Mucosa of stomach (tissue), 1 donor: ENCODE data around the gene CLTB.

ENCODE experiments used
- H3K27me3 ChIP-seq: one replicate; pipeline ENCODE4 v1.7.0; 2013; ENCODE audit warnings: mild to moderate bottlenecking, low read length; ENCODE audit not compliant: control insufficient read depth, insufficient read depth
- H3K36me3 ChIP-seq: one replicate; pipeline ENCODE4 v1.7.0; 2013; ENCODE audit warnings: low read length; ENCODE audit not compliant: control insufficient read depth, insufficient read depth
- H3K4me1 ChIP-seq: one replicate; pipeline ENCODE4 v1.7.0; 2013; ENCODE audit warnings: mild to moderate bottlenecking, low read length; ENCODE audit not compliant: control insufficient read depth, insufficient read depth
- H3K4me3 ChIP-seq: one replicate; pipeline ENCODE4 v1.7.0; 2013; ENCODE audit warnings: low read length
- H3K9ac ChIP-seq: one replicate; pipeline ENCODE4 v1.7.0; 2013; ENCODE audit warnings: mild to moderate bottlenecking, low read length, moderate library complexity
- H3K9me3 ChIP-seq: one replicate; pipeline ENCODE4 v1.7.0; 2013; ENCODE audit warnings: mild to moderate bottlenecking, low read length, moderate library complexity; ENCODE audit not compliant: control insufficient read depth
- donor health status: Pancreatic carcinoma.

The CLTB gene

DNA sequence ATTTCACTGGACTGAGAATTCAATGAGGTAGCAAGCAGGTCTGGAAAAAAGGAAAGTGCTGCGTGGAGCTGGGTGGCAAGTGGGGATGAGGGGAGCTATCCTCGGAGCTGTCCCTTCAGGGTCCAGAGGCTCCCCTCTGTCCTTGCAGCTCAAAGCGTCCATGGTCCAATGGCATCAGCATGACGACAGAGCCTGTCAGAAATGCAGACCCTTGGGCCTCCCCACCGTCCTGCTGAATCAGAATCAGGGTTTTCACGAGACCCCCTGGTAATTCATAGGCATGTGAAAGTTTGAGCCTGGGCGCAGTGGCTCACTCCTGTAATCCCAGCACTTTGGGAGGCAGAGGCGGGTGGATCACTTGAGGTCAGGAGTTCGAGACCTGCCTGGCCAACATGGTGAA is 22.2 kb downstream of the CLTB start:
- Histone ChIP-seq H3K27me3 (no peaks in the 10 kb centered on the region), H3K4me3 (no peak overlapping the region), H3K36me3 (peaks cover 26% of the 10 kb centered on the region), H3K9me3 (no peaks in the 10 kb centered on the region), H3K4me1 (no peaks in the 10 kb centered on the region), H3K9ac (no peak overlapping the region)

DNA sequence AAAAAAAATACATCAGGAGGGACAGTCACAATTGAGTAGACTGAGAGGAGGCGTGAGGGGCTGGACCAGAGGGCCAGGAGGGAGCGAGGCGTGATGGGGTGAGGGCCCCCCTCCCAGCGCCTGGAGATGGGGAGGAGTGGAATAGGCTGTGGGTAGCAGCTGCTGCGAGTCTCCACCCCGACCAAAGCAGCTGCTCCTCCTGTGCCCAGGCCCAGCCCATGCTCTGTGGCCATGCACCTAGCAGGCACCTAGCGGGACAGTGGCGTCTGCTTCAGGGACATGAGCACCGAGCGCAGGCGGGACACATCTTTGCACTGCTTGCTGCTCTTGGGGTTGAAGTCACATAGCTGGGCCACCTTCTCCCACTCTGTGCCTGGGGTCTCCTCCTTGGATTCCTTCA is 23.8 kb downstream of the CLTB start:
- Histone ChIP-seq H3K9me3 (no peaks in the 10 kb centered on the region), H3K9ac (no peak overlapping the region), H3K4me3 (no peak overlapping the region), H3K27me3 (no peaks in the 10 kb centered on the region), H3K36me3 (peaks cover 19% of the 10 kb centered on the region), H3K4me1 (peaks cover 4% of the 10 kb centered on the region)

DNA sequence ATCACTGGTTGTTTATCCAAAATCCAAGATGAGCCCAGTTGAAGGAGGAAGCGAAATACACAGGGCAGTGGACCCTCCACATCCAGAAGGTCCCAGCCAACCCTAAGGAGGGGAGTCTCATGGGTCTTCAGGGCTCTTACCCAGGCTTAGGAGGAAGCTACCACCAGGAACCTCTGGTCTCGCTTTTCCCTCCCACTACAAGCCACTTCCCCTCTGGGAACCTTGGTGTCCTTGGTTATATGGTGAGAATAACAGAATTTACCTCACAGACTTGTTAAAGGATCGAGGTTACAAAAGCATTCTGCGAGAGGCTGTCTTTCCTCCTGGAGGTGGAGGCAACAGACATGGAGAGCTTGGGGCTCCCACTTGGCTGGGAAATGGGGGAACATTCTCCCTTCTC is 24.3 kb downstream of the CLTB start:
- H3K36me3 ChIP-seq = peaks cover 18% of the 10 kb centered on the region
- peaks cover 9% of the 10 kb centered on the region for H3K4me1 ChIP-seq
- no peaks in the 10 kb centered on the region for H3K9me3 ChIP-seq
- no peaks in the 10 kb centered on the region for H3K27me3 ChIP-seq
- no peak overlapping the region for H3K4me3 ChIP-seq
- no peak overlapping the region for H3K9ac ChIP-seq

DNA sequence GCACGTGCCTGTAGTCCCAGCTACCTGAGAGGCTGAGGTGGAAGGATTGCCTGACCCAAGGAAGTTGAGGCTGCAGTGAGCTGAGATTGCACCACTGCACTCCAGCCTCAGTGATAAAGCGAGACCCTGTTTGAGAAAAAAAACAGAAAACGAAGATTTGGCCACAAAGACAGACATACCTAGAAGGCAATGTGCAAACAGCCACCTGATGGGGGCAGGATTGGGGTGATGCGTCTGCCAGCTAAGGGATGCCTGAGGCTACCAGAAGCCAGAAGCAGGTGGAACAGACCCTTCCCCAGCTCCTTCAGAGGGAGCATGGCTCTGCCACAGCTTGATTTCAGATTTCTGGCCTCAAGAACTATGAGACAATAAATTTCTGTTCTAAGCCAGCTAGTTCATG is 24.9 kb downstream of the CLTB start:
- no peaks in the 10 kb centered on the region for H3K27me3 ChIP-seq
- H3K9me3 ChIP-seq = no peaks in the 10 kb centered on the region
- peaks cover 14% of the 10 kb centered on the region for H3K36me3 ChIP-seq
- H3K9ac ChIP-seq = no peak overlapping the region
- H3K4me3 ChIP-seq = no peak overlapping the region
- peaks cover 13% of the 10 kb centered on the region for H3K4me1 ChIP-seq

DNA sequence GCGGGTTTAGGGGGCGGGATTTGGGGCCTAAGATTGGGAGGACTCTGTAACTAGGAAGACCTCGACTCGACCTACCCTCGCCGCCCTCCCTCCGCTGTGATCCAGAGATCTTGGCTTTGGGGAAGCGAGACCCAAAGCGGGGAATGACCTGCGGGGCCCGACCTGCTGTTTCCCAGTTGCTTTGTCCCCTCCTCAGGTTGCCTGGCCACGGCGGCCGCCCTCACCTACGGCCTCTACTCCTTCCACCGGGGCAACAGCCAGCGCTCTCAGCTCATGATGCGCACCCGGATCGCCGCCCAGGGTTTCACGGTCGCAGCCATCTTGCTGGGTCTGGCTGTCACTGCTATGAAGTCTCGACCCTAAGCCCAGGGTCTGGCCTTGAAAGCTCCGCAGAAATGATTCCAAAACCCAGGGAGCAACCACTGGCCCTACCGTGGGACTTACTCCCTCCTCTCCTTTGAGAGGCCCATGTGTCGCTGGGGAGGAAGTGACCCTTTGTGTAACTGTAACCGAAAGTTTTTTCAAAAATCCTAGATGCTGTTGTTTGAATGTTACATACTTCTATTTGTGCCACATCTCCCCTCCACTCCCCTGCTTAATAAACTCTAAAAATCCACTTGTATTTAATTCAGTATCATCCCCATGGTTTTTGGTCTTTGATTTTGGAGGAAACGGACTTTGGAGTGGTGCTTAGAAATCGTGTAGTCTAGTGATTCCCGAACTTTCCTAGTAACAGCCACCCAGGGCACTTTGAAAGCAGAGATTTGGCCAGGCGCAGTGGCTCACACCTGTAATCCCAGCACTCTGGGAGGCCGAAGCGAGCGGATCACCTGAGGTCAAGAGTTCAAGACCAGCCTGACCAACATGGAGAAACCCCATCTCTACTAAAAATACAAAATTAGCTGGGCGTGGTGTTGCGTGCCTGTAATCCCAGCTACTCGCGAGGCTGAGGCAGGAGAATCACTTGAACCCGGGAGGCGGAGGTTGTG is 26.9 kb downstream of the CLTB start:
- peak overlapping the region; percentile 98 for H3K4me3 ChIP-seq
- peaks cover 13% of the 10 kb centered on the region for H3K4me1 ChIP-seq
- no peaks in the 10 kb centered on the region for H3K27me3 ChIP-seq
- no peaks in the 10 kb centered on the region for H3K9me3 ChIP-seq
- peaks cover 5% of the 10 kb centered on the region for H3K36me3 ChIP-seq
- H3K9ac ChIP-seq = peak overlapping the region; percentile 95

DNA sequence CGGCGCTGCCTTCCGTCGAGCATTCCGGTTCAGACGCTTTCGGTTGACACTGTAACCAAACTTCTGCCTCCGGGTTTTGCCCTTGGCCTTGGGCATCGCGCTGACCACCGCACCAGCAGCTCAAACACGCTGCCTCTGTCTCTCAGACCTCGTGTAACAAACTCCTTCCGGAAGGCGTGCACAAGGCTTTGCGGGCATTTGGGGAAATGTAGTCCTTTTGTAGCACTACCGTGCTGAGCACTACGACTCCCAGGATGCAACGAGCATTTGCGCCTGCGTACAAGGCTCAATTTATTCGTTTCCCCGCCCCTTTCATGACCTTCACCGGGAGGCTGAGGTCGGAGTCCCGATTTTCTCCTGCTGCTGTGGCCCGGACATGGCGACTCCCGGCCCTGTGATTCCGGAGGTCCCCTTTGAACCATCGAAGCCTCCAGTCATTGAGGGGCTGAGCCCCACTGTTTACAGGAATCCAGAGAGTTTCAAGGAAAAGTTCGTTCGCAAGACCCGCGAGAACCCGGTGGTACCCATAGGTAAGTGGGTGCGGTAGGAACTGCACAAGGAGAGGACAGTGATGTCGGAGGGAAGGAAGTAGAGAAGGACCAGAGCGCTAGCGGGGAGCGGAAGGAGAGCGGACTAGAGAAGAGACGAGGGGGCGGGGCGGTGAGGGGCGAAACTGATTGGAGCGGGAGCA is 27.8 kb downstream of the CLTB start, which contains the start of the genes HIGD2A and NOP16:
TSS of gene HIGD2A (plus strand) at position 308 of the 691 bp plus-strand sequence. CDS start at position 377, 69 bp downstream.
TSS of gene NOP16 (minus strand) at position 155 of the 691 bp plus-strand sequence. CDS start at position 96, 59 bp downstream.
- Histone ChIP-seq H3K9ac (peak within 1 kb of the TSS; percentile 95), H3K27me3 (no peaks in the 10 kb centered on the region), H3K9me3 (no peaks in the 10 kb centered on the region), H3K4me1 (peaks cover 13% of the 10 kb centered on the region), H3K36me3 (peaks cover 5% of the 10 kb centered on the region), H3K4me3 (peak within 1 kb of the TSS; percentile 98)

DNA sequence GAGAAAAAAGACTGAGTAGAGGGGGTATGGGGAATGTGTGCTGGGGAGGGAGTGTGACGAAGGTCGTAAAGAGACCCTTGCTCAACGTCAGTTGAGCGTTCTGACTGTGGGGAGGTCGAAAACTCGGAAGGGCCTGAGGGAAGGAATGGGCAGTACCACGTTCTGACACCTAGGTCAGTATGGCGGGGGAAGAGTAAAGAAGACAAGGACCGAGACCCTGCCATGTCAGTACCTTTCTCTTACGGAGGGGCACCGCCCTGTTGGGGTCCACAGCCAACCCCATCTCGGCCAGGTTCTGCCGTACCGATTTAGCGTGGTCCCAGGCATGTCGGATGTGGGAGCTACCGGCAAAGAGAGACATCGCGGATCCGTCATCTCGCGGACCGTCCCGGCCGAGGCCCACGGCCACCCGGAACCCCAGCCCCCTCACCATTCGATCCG is 28.3 kb downstream of the CLTB start:
- H3K9me3 ChIP-seq = no peaks in the 10 kb centered on the region
- H3K9ac ChIP-seq = peak overlapping the region; percentile 95
- H3K4me3 ChIP-seq = peak overlapping the region; percentile 95
- H3K27me3 ChIP-seq = no peaks in the 10 kb centered on the region
- peaks cover 3% of the 10 kb centered on the region for H3K36me3 ChIP-seq
- peaks cover 13% of the 10 kb centered on the region for H3K4me1 ChIP-seq

DNA sequence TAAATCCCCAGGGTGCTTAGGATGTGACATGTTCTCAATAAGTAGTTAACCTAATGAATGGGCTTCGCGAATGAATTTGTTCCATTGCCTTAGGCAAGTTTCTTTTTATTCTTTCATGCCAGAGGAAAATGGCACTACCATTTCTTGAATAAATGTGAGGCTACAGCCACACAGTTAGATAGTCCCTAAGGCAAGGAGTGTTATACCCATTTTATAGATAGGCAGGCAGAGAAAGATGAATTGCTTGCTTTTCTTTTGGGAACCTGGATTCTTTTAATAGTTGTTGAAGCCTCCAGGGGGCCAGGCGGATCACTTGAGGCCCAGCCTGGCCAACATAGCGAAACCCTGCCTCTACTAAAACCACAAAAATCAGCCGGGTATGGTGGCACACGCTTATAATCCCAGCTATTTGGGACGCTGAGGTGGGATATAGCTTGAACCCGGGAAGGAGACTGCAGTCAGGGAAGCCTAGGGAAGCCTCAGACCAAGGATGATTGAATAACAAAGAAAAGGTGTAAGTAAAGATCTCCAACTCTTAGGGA is 28.9 kb downstream of the CLTB start:
- H3K9ac ChIP-seq = peak overlapping the region; percentile 95
- no peaks in the 10 kb centered on the region for H3K27me3 ChIP-seq
- no peaks in the 10 kb centered on the region for H3K36me3 ChIP-seq
- peaks cover 13% of the 10 kb centered on the region for H3K4me1 ChIP-seq
- H3K9me3 ChIP-seq = no peaks in the 10 kb centered on the region
- H3K4me3 ChIP-seq = peak overlapping the region; percentile 95

DNA sequence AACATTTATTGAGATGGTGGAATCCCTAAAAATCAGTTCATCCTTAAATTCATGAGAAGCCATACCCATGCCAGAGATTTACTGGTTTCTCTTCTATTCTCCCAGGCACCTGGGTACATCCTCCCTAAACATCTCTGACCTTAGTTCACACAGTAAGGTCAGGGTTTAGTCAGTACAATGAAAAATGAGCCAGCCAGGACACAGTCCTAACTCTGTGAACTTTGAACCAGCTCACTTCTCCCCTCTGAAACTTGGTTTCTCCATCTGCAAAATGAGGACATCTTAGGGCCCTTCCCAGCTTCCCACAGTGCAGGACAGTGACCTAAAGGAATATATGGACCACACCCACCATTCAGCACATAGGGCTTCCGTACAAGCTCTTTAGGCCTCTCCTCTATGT is 29.8 kb downstream of the CLTB start:
- Histone ChIP-seq H3K4me3 (no peak overlapping the region), H3K27me3 (no peaks in the 10 kb centered on the region), H3K36me3 (no peaks in the 10 kb centered on the region), H3K9ac (no peak overlapping the region), H3K9me3 (no peaks in the 10 kb centered on the region), H3K4me1 (peaks cover 13% of the 10 kb centered on the region)

DNA sequence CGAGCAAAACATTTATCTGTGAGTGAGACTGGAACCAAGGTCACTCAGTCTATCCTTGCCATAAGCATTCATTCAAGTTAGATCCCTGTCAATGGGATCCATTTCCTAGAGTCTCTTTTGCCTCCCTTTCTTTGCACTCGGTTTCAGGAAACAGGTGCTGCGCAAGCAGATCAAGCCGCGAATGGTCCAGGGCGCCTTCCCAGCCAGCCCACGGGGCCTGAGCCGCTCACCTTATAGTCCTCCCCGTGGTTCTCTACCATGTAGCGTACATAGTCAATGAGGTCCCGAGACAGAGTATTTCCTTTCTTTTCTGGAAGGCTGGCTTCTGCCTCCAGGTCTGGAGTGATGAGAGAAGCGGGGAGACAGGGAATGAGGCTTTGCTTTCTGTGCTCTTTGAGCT is 31.3 kb downstream of the CLTB start:
- no peaks in the 10 kb centered on the region for H3K9me3 ChIP-seq
- H3K4me3 ChIP-seq = no peak overlapping the region
- H3K4me1 ChIP-seq = peaks cover 13% of the 10 kb centered on the region
- H3K36me3 ChIP-seq = no peaks in the 10 kb centered on the region
- no peak overlapping the region for H3K9ac ChIP-seq
- H3K27me3 ChIP-seq = no peaks in the 10 kb centered on the region

DNA sequence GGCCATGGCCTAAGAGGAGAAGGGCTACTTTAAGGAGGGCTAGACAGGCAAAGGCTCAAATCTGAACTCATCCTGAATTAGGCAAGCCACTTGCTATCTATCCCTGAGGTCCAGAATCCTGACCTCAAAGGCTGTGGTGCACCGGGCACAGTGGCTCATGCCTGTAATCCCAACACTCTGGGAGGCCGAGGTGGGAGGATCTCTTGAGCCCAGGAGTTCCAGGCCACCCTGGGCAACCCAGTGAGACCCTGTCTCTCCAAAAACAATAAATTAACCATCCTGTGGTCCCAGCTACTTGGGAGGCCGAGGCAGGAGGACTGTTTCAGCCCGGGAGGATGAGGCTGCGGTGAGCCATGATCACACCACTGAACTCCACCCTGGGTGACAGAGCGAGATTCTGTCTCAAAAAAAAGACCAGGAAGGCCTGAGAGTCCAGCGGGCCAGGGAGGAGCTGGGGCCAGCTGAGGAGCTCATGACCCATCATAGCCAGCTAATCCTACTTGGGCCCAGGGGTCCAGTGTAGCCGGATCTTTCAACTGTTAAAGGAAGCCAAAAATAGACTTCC is 31.9 kb downstream of the CLTB start:
- Histone ChIP-seq H3K9me3 (no peaks in the 10 kb centered on the region), H3K36me3 (no peaks in the 10 kb centered on the region), H3K9ac (no peak overlapping the region)

More for the DNA sequence above, 31.9 kb downstream of the CLTB start:
- H3K27me3 ChIP-seq = no peaks in the 10 kb centered on the region
- peaks cover 13% of the 10 kb centered on the region for H3K4me1 ChIP-seq
- H3K4me3 ChIP-seq = no peak overlapping the region
